ENCODE results near the gene AFP.

AFP gene

DNA sequence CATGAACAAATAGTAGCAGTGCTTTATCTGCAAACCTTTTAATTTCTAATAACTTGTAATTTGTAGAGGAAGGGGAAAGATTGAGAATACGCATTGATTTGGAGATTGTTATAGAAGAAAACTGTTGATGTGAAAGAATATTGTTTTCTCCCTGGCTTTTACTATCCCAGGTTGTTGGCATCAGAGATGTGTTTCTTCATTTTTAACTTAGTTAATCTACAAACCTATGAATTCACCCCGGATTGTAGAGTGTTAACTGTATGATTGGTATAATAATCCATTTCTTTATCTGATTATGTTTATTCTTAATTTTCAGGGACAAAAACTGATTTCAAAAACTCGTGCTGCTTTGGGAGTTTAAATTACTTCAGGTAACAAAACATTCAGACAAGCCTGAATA, 18.9 kb downstream of the AFP start:
- TF ChIP-seq, protein P1, sequence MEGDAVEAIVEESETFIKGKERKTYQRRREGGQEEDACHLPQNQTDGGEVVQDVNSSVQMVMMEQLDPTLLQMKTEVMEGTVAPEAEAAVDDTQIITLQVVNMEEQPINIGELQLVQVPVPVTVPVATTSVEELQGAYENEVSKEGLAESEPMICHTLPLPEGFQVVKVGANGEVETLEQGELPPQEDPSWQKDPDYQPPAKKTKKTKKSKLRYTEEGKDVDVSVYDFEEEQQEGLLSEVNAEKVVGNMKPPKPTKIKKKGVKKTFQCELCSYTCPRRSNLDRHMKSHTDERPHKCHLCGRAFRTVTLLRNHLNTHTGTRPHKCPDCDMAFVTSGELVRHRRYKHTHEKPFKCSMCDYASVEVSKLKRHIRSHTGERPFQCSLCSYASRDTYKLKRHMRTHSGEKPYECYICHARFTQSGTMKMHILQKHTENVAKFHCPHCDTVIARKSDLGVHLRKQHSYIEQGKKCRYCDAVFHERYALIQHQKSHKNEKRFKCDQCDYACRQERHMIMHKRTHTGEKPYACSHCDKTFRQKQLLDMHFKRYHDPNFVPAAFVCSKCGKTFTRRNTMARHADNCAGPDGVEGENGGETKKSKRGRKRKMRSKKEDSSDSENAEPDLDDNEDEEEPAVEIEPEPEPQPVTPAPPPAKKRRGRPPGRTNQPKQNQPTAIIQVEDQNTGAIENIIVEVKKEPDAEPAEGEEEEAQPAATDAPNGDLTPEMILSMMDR (IDR thresholded peaks at IDR 0.05; ENCODE audit: borderline replicate concordance, extremely low read depth, low read length, poor library complexity, severe bottlenecking) = no peak
- no peak for TF ChIP-seq EZH2 (IDR thresholded peaks at IDR 0.05; ENCODE audit: borderline replicate concordance, low read depth, low read length, severe bottlenecking)
- Histone ChIP-seq H3K4me3 (ENCODE audit: low read depth in 1 of 2, low read length in 2 of 2) (no peak overlapping the region), H3K36me3 (ENCODE audit: insufficient read depth, low read length) (no peaks in the 10 kb centered on the region), H3K79me2 (ENCODE audit: insufficient read depth, low read length) (no peaks in the 10 kb centered on the region), H3K4me2 (ENCODE audit: insufficient read depth, low read length) (no peak overlapping the region), H2AFZ (ENCODE audit: low read depth, low read length) (no peak overlapping the region), H3K27me3 (ENCODE audit: insufficient read depth, low read length, poor library complexity) (no peaks in the 10 kb centered on the region), H3K9me3 (ENCODE audit: insufficient read depth, low read length, severe bottlenecking) (no peaks in the 10 kb centered on the region), H3K4me1 (ENCODE audit: insufficient read depth, low read length) (no peaks in the 10 kb centered on the region), H4K20me1 (ENCODE audit: insufficient read depth, low read length) (no peaks in the 10 kb centered on the region), H3K27ac (ENCODE audit: low read length) (no peak overlapping the region), H3K9ac (ENCODE audit: low read depth, low read length) (no peak overlapping the region)
- DNase-seq (no peak), ATAC-seq (ENCODE audit: insufficient read depth, low read depth) (no peak)

DNA sequence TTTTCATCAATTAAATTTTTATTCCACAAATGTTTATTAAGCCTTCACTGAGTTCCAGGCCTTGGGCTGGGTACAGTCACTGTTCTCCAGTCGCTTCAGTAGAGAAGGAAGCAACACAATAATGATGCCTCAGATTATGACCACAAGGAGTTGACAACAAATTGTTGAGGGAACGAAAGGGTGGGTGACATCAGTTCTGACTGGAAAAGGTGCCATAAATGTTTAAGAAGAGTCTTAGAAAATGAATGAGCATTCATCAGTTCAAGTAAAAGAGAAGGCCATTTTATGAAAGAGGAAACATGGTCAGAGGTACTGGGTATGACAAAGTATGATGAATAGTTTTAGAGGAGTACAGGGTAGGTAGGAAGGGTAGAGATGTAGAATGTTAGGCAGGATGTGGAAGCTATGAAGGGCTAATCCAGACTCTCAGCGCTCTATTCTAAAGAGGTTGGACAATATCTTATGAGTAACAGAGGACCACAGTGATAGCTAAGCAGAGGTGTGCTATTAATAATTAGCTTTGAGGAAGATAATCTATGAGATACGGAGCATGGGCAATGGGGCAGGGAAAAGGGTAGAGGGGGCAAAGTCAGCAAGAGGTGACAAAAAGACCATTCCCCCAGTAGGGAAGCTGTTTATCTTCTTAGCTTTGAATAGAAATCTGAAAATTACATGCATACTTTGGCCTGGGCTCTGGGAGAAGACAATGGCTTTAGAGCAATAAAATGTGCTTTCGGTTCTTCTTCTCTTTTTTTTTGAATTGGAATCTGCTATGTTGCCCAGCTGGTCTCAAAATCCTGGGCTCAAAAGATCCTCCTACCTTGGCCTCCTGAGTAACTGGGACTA, 20.4 kb downstream of the AFP start:
- Histone ChIP-seq H3K79me2 (ENCODE audit: insufficient read depth, low read length) (no peaks in the 10 kb centered on the region), H3K9ac (ENCODE audit: low read depth, low read length) (no peak overlapping the region), H3K36me3 (ENCODE audit: insufficient read depth, low read length) (no peaks in the 10 kb centered on the region), H3K4me3 (ENCODE audit: low read depth in 1 of 2, low read length in 2 of 2) (no peak overlapping the region), H3K27me3 (ENCODE audit: insufficient read depth, low read length, poor library complexity) (no peaks in the 10 kb centered on the region), H4K20me1 (ENCODE audit: insufficient read depth, low read length) (no peaks in the 10 kb centered on the region), H3K4me1 (ENCODE audit: insufficient read depth, low read length) (no peaks in the 10 kb centered on the region), H2AFZ (ENCODE audit: low read depth, low read length) (no peak overlapping the region), H3K9me3 (ENCODE audit: insufficient read depth, low read length, severe bottlenecking) (no peaks in the 10 kb centered on the region), H3K27ac (ENCODE audit: low read length) (no peak overlapping the region), H3K4me2 (ENCODE audit: insufficient read depth, low read length) (no peak overlapping the region)
- DNase-seq = no peak
- ATAC-seq (ENCODE audit: insufficient read depth, low read depth) = no peak
- TF ChIP-seq, protein P1 (IDR thresholded peaks at IDR 0.05; ENCODE audit: borderline replicate concordance, extremely low read depth, low read length, poor library complexity, severe bottlenecking) = no peak
- TF ChIP-seq EZH2 (IDR thresholded peaks at IDR 0.05; ENCODE audit: borderline replicate concordance, low read depth, low read length, severe bottlenecking) = no peak

DNA sequence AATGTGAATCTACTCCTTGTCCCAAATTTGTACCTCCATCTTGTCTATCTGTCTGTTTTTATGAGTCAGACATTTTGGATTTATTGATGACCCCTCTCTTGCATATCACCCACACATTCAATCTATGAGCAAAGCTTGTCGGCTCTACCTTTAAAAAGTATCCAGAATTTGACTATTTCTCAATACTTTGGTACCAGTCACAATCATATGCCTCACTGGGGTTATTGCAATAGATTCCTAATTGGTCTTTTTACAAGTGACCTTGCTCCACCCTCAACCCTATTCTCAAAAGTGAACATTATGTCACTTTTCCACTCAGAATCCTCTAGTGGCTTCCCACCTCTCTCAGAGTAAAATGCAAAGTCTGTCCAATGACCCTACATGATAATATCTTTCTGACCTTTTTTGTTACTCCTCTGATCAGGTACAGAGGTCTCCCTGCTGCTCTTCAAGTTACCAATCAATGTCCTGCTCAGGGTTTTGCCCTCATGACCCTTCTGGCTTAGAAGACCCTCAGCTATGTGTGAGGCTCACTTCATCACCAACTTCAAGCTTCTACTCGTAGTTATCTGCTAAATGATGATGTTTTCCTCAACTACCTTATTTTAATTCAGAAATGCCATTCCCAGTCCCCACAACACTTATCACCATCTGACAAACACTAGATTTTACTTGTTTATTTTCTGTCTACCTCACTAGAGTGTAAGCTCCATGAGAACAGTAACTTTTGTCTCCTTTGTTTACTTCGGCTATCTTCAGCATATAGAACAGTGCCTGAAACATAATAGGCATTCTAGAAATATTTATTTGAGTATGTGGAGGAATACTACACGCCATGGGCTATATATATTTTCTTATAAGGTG, 22.4 kb downstream of the AFP start:
- TF ChIP-seq EZH2 (IDR thresholded peaks at IDR 0.05; ENCODE audit: borderline replicate concordance, low read depth, low read length, severe bottlenecking) = no peak
- TF ChIP-seq, protein P1 (IDR thresholded peaks at IDR 0.05; ENCODE audit: borderline replicate concordance, extremely low read depth, low read length, poor library complexity, severe bottlenecking) = no peak
- Histone ChIP-seq H3K79me2 (ENCODE audit: insufficient read depth, low read length) (no peaks in the 10 kb centered on the region), H3K4me3 (ENCODE audit: low read depth in 1 of 2, low read length in 2 of 2) (no peak overlapping the region), H3K27me3 (ENCODE audit: insufficient read depth, low read length, poor library complexity) (no peaks in the 10 kb centered on the region), H3K36me3 (ENCODE audit: insufficient read depth, low read length) (no peaks in the 10 kb centered on the region), H3K4me2 (ENCODE audit: insufficient read depth, low read length) (no peak overlapping the region), H4K20me1 (ENCODE audit: insufficient read depth, low read length) (no peaks in the 10 kb centered on the region), H2AFZ (ENCODE audit: low read depth, low read length) (no peak overlapping the region), H3K27ac (ENCODE audit: low read length) (no peak overlapping the region), H3K4me1 (ENCODE audit: insufficient read depth, low read length) (no peaks in the 10 kb centered on the region), H3K9me3 (ENCODE audit: insufficient read depth, low read length, severe bottlenecking) (no peaks in the 10 kb centered on the region), H3K9ac (ENCODE audit: low read depth, low read length) (no peak overlapping the region)
- DNase-seq = no peak
- ATAC-seq (ENCODE audit: insufficient read depth, low read depth) = no peak
